ENCODE results near the gene HECTD2.

DNA sequence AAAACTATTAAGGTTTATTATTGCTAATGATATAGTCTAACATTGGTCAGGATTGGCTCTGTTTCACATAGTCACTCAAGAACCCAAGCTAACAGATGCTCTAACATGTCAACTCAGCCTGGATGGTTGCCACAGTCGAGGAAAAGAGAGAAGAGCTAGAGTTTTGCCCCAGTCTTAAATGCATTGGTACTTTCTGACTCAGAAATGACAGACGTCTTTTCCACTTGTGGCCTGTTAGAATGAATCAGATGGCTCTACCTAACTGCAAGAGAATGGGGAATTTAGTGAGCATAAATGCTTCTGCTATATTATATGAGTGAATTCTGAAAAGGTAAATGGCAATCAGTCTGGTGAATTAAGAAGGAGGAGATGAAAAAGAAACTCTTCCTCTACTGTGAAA lies 13.9 kb downstream of the HECTD2 start:
- TF ChIP-seq EZH2 (IDR thresholded peaks at IDR 0.05) (no peak), POLR2AphosphoS5 (IDR thresholded peaks at IDR 0.05; ENCODE audit: borderline replicate concordance, low read depth, low read length) (no peak)
